Omental fat pad (tissue), 4 donors: ENCODE measurements around the gene NAA25. TPM values are rescaled to one million over a fixed set of nuclear protein-coding genes. Genes with fewer than 3 reads are reported as not detected.
"Not testable (repeated sequence)": the region's sequence is repeated elsewhere in the genome, so short reads cannot be mapped to it uniquely, and the experiment has no call there.

ENCODE experiments used
- ATAC-seq: fragments of 150-250 bp; one replicate; pipeline ENCODE4 v1.9.1; 2016; ENCODE audit warnings: mild to moderate bottlenecking, moderate library complexity; ENCODE audit not compliant: low FRiP score
- DNase-seq: peaks from one replicate; pipeline ENCODE4 v3.0.0-alpha.2; 2019; ENCODE audit warnings: low spot score
- CTCF ChIP-seq, 3 donors: fragments of 450-650 bp; IDR thresholded peaks; one replicate each; pipeline ENCODE4 v1.5.1; 2016 to 2017; ENCODE audit warnings: antibody characterized with exemption in 3 of 3, mild to moderate bottlenecking in 3 of 3, moderate library complexity in 2 of 3
- total RNA-seq, 4 donors: library from RNA; depleted of rRNA; stranded (reverse); fragments of >200 nt; gene quantifications; one replicate each; pipeline ENCODE4 v1.1.0, GENCODE V29; 2016

The NAA25 gene
- total RNA-seq, 4 donors from 2014 or later: 16.6 to 70.6 (median 23.0) TPM

- ATAC-seq (peak; percentile 43), DNase-seq (no peak)
- no peak for TF ChIP-seq CTCF (IDR thresholded peaks at IDR 0.05)
These were observed 94.8 kb downstream of the NAA25 start for GRCh38 chr12:112013601-112014402.

- peak; percentile 99 for DNase-seq
- TF ChIP-seq CTCF (IDR thresholded peaks at IDR 0.05): peak in 1 of 3 donors; percentile 47
- peak; percentile 96 for ATAC-seq
These were observed 95.6 kb downstream of the NAA25 start, which contains the start of the genes ERP29 and TMEM116 for GRCh38 chr12:112012775-112013600. TSS of gene ERP29 (plus strand) at chr12:112013426. CDS start at chr12:112013466, 40 bp downstream. TSS of gene TMEM116 (minus strand) at chr12:112013165. CDS start at chr12:112005270, 7,895 bp downstream.

GRCh38 chr12:112011685-112012084 lies 96.9 kb downstream of the NAA25 start:
- ATAC-seq (no peak), DNase-seq (no peak)
- no peak for TF ChIP-seq CTCF (IDR thresholded peaks at IDR 0.05)

- DNase-seq: no peak
These were observed 97.9 kb downstream of the NAA25 start for GRCh38 chr12:112010415-112011344.

GRCh38 chr12:112009596-112009995 lies 99.0 kb downstream of the NAA25 start:
- ATAC-seq, DNase-seq: not testable (repeated sequence)

More at GRCh38 chr12:112010415-112011344, 97.9 kb downstream of the NAA25 start:
- no peak for TF ChIP-seq CTCF (IDR thresholded peaks at IDR 0.05)
- no peak for ATAC-seq

- no peak for TF ChIP-seq CTCF (IDR thresholded peaks at IDR 0.05)
- no peak for DNase-seq
- no peak for ATAC-seq
These were observed 99.7 kb downstream of the NAA25 start for GRCh38 chr12:112008918-112009317.
